Lower leg skin (tissue), 3 donors: ENCODE data around the gene IDS.

Experiments
- POLR2A ChIP-seq, 2 donors: fragments of 450-650 bp; IDR thresholded peaks; one replicate each; pipeline ENCODE4 v1.6.1; 2016 to 2017; ENCODE audit warnings: antibody characterized with exemption in 2 of 2, mild to moderate bottlenecking in 1 of 2, moderate library complexity in 1 of 2
- TF ChIP-seq, protein P1 (sequence below), 3 donors: fragments of 450-650 bp; IDR thresholded peaks; one replicate each; pipeline ENCODE4 v1.5.1; 2016; ENCODE audit warnings: antibody characterized with exemption in 3 of 3, mild to moderate bottlenecking in 3 of 3, moderate library complexity in 2 of 3

- TF ChIP-seq, protein P1, sequence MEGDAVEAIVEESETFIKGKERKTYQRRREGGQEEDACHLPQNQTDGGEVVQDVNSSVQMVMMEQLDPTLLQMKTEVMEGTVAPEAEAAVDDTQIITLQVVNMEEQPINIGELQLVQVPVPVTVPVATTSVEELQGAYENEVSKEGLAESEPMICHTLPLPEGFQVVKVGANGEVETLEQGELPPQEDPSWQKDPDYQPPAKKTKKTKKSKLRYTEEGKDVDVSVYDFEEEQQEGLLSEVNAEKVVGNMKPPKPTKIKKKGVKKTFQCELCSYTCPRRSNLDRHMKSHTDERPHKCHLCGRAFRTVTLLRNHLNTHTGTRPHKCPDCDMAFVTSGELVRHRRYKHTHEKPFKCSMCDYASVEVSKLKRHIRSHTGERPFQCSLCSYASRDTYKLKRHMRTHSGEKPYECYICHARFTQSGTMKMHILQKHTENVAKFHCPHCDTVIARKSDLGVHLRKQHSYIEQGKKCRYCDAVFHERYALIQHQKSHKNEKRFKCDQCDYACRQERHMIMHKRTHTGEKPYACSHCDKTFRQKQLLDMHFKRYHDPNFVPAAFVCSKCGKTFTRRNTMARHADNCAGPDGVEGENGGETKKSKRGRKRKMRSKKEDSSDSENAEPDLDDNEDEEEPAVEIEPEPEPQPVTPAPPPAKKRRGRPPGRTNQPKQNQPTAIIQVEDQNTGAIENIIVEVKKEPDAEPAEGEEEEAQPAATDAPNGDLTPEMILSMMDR (IDR thresholded peaks at IDR 0.05): no peak
- TF ChIP-seq POLR2A (IDR thresholded peaks at IDR 0.05): no peak
These were observed 23.3 kb upstream of the IDS start for GRCh38 chrX:149528381-149528780.
